ENCODE results near the gene PPIL1.

Gene PPIL1

DNA sequence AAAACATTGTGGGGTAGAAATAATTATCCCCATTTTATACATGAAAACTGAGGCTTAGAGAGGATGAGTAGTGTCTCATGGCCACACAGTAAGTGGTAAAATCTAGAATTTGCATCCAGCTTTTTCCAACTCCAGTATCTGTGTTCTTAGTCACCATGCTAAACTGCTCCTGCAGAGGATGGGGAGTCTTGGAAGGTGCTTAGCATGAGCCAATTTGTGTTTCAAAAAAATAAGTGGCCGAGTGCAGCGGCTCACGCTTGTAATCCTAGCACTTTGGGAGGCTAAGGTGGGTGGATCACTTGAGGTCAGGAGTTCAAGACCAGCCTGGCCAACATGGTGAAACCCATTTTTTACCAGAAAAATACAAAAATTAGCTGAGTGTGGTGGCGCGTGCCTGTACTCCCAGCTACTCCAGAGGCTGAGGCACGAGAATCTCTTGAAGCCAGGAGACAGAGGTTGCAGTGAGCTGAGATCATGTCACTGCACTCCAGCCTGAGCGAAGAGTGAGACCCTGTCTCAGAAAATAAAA is 13.6 kb upstream of the PPIL1 start:
- no peak for DNase-seq

GRCh38 chr6:36886950-36887618 is 12.5 kb upstream of the PPIL1 start:
- no peak for DNase-seq

- peak; percentile 99 for DNase-seq
These were observed 11.1 kb upstream of the PPIL1 start, which contains the start of gene C6orf89 for GRCh38 chr6:36885461-36886401. Gene C6orf89 (plus strand): TSS chr6:36885952. CDS start chr6:36899445, 13,493 bp downstream.

- no peak for DNase-seq
These were observed 10.0 kb upstream of the PPIL1 start for GRCh38 chr6:36884610-36885009.

DNA sequence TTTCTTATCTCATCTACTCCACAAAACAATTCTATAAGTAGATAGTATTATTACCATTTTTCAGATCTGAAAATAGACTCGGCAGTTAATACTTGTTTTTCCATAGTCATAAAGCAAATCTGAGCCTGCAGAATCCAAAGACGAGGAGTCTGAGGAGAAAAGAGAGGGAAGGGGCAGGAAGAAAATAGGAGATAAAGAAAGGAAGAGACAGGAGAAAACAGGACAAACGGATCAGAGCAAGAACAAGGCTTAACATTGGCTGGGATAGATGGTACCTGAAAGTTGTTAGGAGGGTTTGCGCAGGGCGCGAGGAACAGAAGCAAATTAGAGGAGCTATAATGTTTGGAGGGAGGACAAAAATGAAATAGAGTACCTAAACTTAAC is 639 bp upstream of the PPIL1 start:
- no peak for DNase-seq

DNA sequence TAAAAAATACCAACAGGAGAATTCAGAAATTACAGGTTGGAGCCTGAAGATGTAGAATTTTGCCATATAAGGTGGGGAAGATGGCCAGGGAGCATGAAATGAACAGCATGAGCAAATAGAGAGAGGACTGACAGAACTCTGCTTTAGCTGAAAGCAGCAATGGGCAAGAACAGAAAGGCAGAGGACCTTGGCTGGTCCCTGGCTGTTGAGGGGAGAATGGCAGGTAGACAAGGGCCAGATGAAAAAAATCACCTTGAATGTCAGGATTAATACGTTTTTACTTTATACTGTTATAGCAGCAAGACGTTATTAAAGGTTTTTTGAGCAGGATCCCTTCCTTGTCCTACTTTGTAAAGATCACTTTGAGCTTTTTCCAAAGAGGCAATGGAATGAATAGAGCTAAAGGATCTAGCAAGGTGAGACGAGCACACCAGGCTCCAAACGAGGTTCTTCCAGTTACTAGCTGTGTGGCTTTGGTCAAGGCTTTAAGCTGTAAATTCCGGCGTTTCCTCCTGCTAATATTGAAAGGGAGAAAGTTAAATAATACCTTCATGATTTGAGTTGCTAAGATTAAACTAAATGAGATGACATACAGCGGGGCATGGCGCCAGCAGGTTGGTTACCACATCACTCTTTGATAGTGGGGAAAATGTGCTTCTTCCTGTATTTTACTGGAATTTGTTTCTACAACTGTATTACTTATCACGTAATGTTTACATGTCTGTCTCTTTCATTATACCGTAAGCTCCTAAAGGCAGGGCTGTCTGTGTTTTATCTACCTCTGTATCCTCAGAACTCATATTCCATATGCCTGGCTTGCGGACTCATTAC is 776 bp downstream of the PPIL1 start:
- DNase-seq = peak; percentile 44

DNA sequence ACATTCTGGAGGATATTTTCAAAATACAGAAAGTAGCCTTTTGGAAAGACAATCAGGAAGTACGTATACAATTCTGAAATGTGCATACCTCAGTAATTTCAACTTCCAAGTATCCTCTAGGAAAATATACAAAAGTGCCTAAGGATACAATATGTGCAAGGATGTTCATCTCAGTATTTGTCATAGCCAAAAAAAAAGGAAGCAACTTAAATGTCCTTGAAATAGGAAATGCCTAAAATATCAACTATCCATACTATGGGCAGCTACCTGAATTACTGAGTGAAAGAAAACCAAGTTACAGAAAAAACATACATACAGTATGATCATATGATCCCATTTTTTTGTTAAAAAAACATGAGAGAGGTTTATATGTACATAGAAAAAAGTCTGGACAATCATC is 1.5 kb downstream of the PPIL1 start:
- no peak for DNase-seq

DNA sequence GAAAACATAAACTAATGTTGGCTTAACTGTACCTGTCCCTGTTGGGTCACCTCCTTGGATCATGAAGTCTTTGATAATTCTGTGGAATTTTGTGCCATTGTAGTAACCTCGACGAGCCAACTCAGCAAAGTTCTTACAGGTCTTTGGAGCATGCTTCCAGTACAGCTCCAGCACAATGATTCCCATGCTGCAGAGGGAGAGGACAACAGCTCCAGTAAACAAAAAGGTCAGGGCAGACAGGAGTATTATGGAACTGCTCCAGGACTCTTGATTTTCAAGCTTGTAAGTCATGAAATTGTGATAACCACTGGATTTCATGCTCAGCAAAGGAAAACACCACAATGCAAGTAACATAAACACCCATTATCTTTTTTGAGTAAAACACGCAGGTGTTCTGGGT is 2.9 kb downstream of the PPIL1 start:
- DNase-seq = no peak

- DNase-seq = no peak
These were observed 7.0 kb downstream of the PPIL1 start for GRCh38 chr6:36867471-36868224.

GRCh38 chr6:36865835-36866234 is 8.8 kb downstream of the PPIL1 start:
- no peak for DNase-seq

DNA sequence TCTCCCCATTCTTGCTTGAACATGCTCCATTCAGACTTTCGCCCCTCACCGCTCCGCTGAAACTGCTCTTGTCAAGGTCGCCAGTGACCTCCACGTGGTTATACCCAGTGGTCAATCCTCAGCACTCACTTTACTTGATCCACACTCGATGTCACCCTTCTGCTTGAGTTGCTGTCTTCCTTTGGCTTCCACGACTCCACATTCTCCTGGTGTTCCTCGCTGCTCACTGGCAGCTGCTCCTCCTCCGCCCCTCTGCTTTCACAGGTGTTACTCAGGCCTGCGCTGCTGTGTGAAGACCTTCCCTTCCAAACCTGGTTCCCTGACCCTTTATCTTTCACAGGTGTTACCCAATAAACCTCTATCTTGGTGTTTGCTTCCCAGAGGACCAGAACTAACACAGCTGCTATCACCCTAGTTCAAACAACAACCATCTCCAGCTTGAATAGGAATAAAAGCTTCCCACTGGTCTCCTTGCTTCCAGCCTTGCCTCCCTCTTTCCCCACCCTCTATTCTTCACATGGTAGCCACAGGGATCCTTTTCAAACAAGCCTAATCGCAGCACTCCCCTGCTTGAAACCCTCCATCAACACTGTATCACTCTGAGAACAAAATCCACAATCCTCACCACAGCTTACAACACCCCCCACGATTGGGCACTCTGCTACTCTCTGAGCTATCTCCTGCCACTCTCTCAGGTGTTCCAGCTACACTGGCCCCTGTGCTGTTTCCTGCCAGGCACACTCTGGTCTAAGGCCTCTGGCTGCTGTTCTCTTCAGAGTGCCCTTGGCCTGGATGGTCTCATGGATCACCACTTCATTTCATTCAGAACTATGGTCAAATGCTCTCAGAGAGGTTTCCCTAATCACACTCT is 10.7 kb downstream of the PPIL1 start:
- DNase-seq = no peak

- DNase-seq = no peak
These were observed 11.7 kb downstream of the PPIL1 start for GRCh38 chr6:36862848-36863382.

- no peak for DNase-seq
These were observed 12.3 kb downstream of the PPIL1 start for GRCh38 chr6:36862164-36862847.

DNA sequence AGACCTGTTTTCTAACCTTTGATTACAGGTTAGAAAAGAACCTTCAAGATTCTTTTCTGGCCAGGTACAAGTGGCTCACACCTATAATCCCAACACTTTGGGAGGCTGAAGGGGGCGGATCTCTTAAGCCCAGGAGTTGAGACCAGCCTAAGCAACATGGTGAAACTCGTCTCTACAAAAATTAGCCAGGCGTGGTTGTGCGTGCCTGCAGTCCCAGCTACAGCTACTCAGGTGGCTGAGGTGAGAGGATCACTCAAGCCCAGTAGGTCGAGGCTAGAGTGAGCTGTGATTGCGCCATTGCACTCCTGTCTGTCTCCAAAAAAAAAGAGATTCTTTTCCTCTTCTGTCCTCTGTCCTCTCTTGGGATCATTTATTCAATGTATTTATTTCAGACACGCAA is 14.5 kb downstream of the PPIL1 start:
- DNase-seq = no peak

DNA sequence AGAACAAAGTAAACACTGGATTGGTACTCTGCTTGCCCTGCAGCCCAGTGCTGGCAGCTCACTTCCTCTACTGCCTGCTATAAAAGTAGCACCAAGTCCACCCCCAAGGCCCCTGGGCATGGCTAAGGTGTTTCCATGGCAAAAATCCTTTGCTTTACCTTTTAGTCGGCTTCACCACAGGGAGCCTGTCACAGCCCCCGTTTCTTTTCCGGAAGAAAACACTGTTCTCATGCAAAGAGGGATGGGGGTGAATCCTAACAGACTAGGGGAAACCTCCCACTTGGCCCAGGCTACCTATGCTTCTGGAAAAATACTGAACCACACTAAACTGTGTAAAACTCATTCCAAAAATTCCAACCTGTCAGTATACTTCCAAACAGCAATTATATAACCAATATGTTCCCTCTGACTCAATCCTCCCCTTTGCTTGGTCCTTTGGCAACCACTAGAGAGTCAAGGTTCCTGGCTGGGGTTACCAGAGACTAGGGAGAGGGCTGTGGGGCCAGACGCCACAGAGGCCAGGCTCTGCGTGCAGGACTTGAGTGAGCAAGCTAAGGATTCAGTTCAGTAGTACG is 16.1 kb downstream of the PPIL1 start:
- DNase-seq = no peak

DNA sequence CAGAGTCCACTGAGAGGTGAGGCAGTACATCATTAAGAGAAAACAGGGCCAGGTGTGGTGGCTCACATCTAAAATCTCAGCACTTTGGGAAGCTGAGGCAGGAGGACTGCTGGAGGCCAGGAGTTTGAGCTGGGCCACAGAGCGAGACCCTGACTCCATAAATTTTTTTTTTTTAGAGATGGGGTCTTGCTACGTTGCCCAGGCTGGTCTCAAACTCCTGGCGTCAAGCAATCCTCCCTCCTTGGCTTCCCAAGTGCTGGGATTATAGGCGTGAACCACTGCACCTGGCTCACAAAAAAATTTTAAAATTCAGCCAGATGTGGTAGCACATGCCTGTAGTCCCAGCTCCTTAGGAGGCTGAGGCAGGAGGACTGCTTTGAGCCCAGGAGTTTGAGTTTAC is 17.3 kb downstream of the PPIL1 start:
- no peak for DNase-seq

DNA sequence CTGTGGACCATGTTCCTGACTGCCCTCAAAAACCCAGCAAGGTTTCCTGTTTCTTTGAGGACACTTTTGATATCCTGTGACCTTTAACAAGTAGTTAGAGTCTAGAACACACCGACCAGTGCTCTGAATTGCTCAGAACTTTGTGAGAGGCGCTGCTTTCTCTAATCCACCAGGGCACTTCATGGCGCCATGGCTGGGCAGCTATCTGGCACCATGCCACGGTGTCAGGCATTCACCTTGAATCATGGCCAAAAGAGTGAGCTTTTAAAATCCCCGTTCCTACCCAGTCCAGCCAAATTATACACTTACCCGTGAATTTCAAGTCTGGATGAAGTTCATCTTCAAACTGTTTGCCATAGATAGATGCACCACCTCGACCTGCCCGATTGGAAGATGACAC is 18.3 kb downstream of the PPIL1 start:
- no peak for DNase-seq

- DNase-seq = no peak
These were observed 18.9 kb downstream of the PPIL1 start for GRCh38 chr6:36855750-36856149.

DNA sequence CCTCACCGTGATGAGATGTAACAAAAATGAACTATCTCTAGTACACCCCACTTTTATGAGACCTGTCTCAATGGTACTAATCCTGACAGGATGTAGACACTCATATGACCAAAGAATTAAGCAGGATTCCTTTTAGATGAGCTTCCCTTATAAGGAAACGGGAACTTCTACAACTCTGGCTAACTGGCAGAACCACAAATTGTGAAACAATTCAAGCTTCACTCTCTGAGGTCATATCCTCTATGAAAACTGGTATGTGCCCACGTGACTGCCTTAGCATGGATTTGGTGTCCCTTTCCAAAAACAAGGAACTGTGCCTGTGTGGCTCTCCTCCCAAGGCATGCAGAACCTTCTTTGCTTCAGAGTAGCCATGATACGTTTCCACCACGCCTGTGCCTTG is 21.3 kb downstream of the PPIL1 start:
- no peak for DNase-seq

All from activated CD4-positive, alpha-beta T cell treated with anti-CD3 and anti-CD28 coated beads, Interleukin-10, Interleukin-2, amounts not matched to agents 100 ng/mL and 50 ng/mL, durations not matched to agents 16 hours and 8 hours (primary cell).